ENCODE data around the gene PIMREG.

DNA sequence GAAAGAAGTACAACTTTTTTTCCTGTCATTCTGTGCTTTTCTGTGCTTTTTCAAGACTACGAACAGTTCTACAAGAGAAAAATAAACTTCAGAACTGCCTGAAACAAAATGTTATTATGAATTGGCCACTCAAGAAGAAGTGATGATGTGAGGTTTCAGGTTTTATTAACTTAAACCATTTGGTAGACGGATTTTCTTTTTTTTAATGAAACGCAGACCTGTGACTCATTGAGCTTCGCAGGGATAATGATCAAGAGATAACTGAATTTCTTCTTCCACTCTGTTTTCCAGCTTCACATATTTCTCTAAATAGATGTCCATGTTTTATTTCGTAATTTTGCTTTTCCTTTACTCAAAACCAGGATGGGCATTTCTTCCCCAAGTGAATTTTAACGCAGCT is 42.0 kb upstream of the PIMREG start:
- TF ChIP-seq POLR2A (IDR thresholded peaks at IDR 0.05), result no peak
- TF ChIP-seq CTCF (IDR thresholded peaks at IDR 0.05), result no peak
